ENCODE measurements around the gene TRPM7. TPM values are rescaled to one million over a fixed set of nuclear protein-coding genes. Genes with fewer than 3 reads are reported as not detected.
"Not testable (repeated sequence)": the region's sequence is repeated elsewhere in the genome, so short reads cannot be mapped to it uniquely, and the experiment has no call there.

TRPM7 gene
- total RNA-seq, result 81.0 TPM

- no peaks in the 10 kb centered on the region for H3K9me3 ChIP-seq (ENCODE audit: low read depth, low read length)
- H3K4me3 ChIP-seq (ENCODE audit: low read length), result peak within 1 kb of the TSS; percentile 98
- H3K4me1 ChIP-seq (ENCODE audit: insufficient read depth, low read length), result peaks cover 38% of the 10 kb centered on the region
- H3K27me3 ChIP-seq (ENCODE audit: insufficient read depth, low read length), result no peaks in the 10 kb centered on the region
Observed at GRCh38 chr15:50686469-50687301, at the start of gene TRPM7. Gene TRPM7 (minus strand): TSS chr15:50686797. CDS start chr15:50686533, 264 bp downstream.

GRCh38 chr15:50735156-50735555 lies 48.6 kb upstream of the TRPM7 start:
- no peaks in the 10 kb centered on the region for H3K4me1 ChIP-seq (ENCODE audit: insufficient read depth, low read length)
- no peaks in the 10 kb centered on the region for H3K27me3 ChIP-seq (ENCODE audit: insufficient read depth, low read length)
- no peak overlapping the region for H3K4me3 ChIP-seq (ENCODE audit: low read length)
- H3K9me3 ChIP-seq (ENCODE audit: low read depth, low read length), result no peaks in the 10 kb centered on the region

GRCh38 chr15:50726315-50726714 lies 39.7 kb upstream of the TRPM7 start:
- Histone ChIP-seq H3K9me3 (ENCODE audit: low read depth, low read length) (no peaks in the 10 kb centered on the region), H3K4me3 (ENCODE audit: low read length) (no peak overlapping the region), H3K4me1 (ENCODE audit: insufficient read depth, low read length) (no peaks in the 10 kb centered on the region), H3K27me3 (ENCODE audit: insufficient read depth, low read length) (no peaks in the 10 kb centered on the region)

- H3K9me3 ChIP-seq (ENCODE audit: low read depth, low read length), result no peaks in the 10 kb centered on the region
- no peaks in the 10 kb centered on the region for H3K27me3 ChIP-seq (ENCODE audit: insufficient read depth, low read length)
- no peaks in the 10 kb centered on the region for H3K4me1 ChIP-seq (ENCODE audit: insufficient read depth, low read length)
- no peak overlapping the region for H3K4me3 ChIP-seq (ENCODE audit: low read length)
Observed at GRCh38 chr15:50718700-50719125, 32.1 kb upstream of the TRPM7 start.

- no peaks in the 10 kb centered on the region for H3K4me1 ChIP-seq (ENCODE audit: insufficient read depth, low read length)
- no peaks in the 10 kb centered on the region for H3K9me3 ChIP-seq (ENCODE audit: low read depth, low read length)
- H3K27me3 ChIP-seq (ENCODE audit: insufficient read depth, low read length), result no peaks in the 10 kb centered on the region
- H3K4me3 ChIP-seq (ENCODE audit: low read length), result no peak overlapping the region
Observed at GRCh38 chr15:50712018-50712417, 25.4 kb upstream of the TRPM7 start.

GRCh38 chr15:50710585-50710984 lies 24.0 kb upstream of the TRPM7 start:
- H3K4me1 ChIP-seq (ENCODE audit: insufficient read depth, low read length), result no peaks in the 10 kb centered on the region
- H3K9me3 ChIP-seq (ENCODE audit: low read depth, low read length), result no peaks in the 10 kb centered on the region
- no peak overlapping the region for H3K4me3 ChIP-seq (ENCODE audit: low read length)
- no peaks in the 10 kb centered on the region for H3K27me3 ChIP-seq (ENCODE audit: insufficient read depth, low read length)

- H3K9me3 ChIP-seq (ENCODE audit: low read depth, low read length), result no peaks in the 10 kb centered on the region
- no peaks in the 10 kb centered on the region for H3K27me3 ChIP-seq (ENCODE audit: insufficient read depth, low read length)
- no peak overlapping the region for H3K4me3 ChIP-seq (ENCODE audit: low read length)
- no peaks in the 10 kb centered on the region for H3K4me1 ChIP-seq (ENCODE audit: insufficient read depth, low read length)
Observed at GRCh38 chr15:50707878-50708427, 21.4 kb upstream of the TRPM7 start.

GRCh38 chr15:50702762-50703334 lies 16.3 kb upstream of the TRPM7 start:
- Histone ChIP-seq H3K27me3 (ENCODE audit: insufficient read depth, low read length) (no peaks in the 10 kb centered on the region), H3K4me1 (ENCODE audit: insufficient read depth, low read length) (no peaks in the 10 kb centered on the region), H3K9me3 (ENCODE audit: low read depth, low read length) (no peaks in the 10 kb centered on the region), H3K4me3 (ENCODE audit: low read length) (no peak overlapping the region)

- no peaks in the 10 kb centered on the region for H3K9me3 ChIP-seq (ENCODE audit: low read depth, low read length)
- no peaks in the 10 kb centered on the region for H3K27me3 ChIP-seq (ENCODE audit: insufficient read depth, low read length)
- no peaks in the 10 kb centered on the region for H3K4me1 ChIP-seq (ENCODE audit: insufficient read depth, low read length)
- no peak overlapping the region for H3K4me3 ChIP-seq (ENCODE audit: low read length)
Observed at GRCh38 chr15:50698101-50698500, 11.5 kb upstream of the TRPM7 start.

- Histone ChIP-seq H3K27me3 (ENCODE audit: insufficient read depth, low read length) (no peaks in the 10 kb centered on the region), H3K9me3 (ENCODE audit: low read depth, low read length) (no peaks in the 10 kb centered on the region), H3K4me1 (ENCODE audit: insufficient read depth, low read length) (no peaks in the 10 kb centered on the region), H3K4me3 (ENCODE audit: low read length) (no peak overlapping the region)
Observed at GRCh38 chr15:50697109-50697797, 10.7 kb upstream of the TRPM7 start.

GRCh38 chr15:50694634-50695165 lies 8.1 kb upstream of the TRPM7 start:
- H3K27me3 ChIP-seq (ENCODE audit: insufficient read depth, low read length); H3K4me1 ChIP-seq (ENCODE audit: insufficient read depth, low read length); H3K4me3 ChIP-seq (ENCODE audit: low read length); H3K9me3 ChIP-seq (ENCODE audit: low read depth, low read length): not testable (repeated sequence)

- Histone ChIP-seq H3K4me3 (ENCODE audit: low read length) (peak overlapping the region; percentile 98), H3K27me3 (ENCODE audit: insufficient read depth, low read length) (no peaks in the 10 kb centered on the region), H3K4me1 (ENCODE audit: insufficient read depth, low read length) (peaks cover 38% of the 10 kb centered on the region), H3K9me3 (ENCODE audit: low read depth, low read length) (no peaks in the 10 kb centered on the region)
Observed at GRCh38 chr15:50687302-50687902, 805 bp upstream of the TRPM7 start.

GRCh38 chr15:50685976-50686468 lies 575 bp downstream of the TRPM7 start:
- Histone ChIP-seq H3K27me3 (ENCODE audit: insufficient read depth, low read length) (no peaks in the 10 kb centered on the region), H3K4me1 (ENCODE audit: insufficient read depth, low read length) (peaks cover 38% of the 10 kb centered on the region), H3K4me3 (ENCODE audit: low read length) (peak overlapping the region; percentile 98), H3K9me3 (ENCODE audit: low read depth, low read length) (no peaks in the 10 kb centered on the region)

- Histone ChIP-seq H3K4me3 (ENCODE audit: low read length) (peak overlapping the region; percentile 98), H3K27me3 (ENCODE audit: insufficient read depth, low read length) (no peaks in the 10 kb centered on the region), H3K9me3 (ENCODE audit: low read depth, low read length) (no peaks in the 10 kb centered on the region), H3K4me1 (ENCODE audit: insufficient read depth, low read length) (peaks cover 38% of the 10 kb centered on the region)
Observed at GRCh38 chr15:50685191-50685975, 1.2 kb downstream of the TRPM7 start.

All from mononuclear cell (primary cell).